ENCODE data around the gene PLEKHA8. TPM values are rescaled to one million over a fixed set of nuclear protein-coding genes. Genes with fewer than 3 reads are reported as not detected.

PLEKHA8 gene
- total RNA-seq, 2 experiments from 2014 or later = 11.0 to 31.7 TPM

GRCh38 chr7:30001998-30002397 is 26.2 kb upstream of the PLEKHA8 start:
- H3K4me3 ChIP-seq (ENCODE audit: low read depth, low read length, poor library complexity, severe bottlenecking) = no peak overlapping the region

GRCh38 chr7:30003098-30003497 is 25.1 kb upstream of the PLEKHA8 start:
- ChIA-PET CTCF (ENCODE audit: unreplicated experiment) (no interaction called here), POLR2A (interaction anchor here (0.7 to 1.6 kb wide), 2 partner anchors 10 to 11 kb away, joined by 4 to 5 read pairs; no protein-coding TSS in a partner anchor)
- intact Hi-C loops (cut with micrococcal nuclease; ENCODE audit: unreplicated experiment) = no loop called here
- Histone ChIP-seq H3K4me3 (ENCODE audit: low read depth, low read length, poor library complexity, severe bottlenecking) (no peak overlapping the region), H3K79me2 (ENCODE audit: insufficient read depth, low read depth, low read length) (no peaks in the 10 kb centered on the region), H3K36me3 (ENCODE audit: insufficient read depth, low read length) (no peaks in the 10 kb centered on the region), H3K9me2 (ENCODE audit: insufficient read depth, low read length) (no peaks in the 10 kb centered on the region), H2AFZ (ENCODE audit: low read length) (no peak overlapping the region), H3K4me1 (ENCODE audit: insufficient read depth, low read length, poor library complexity, severe bottlenecking) (no peaks in the 10 kb centered on the region), H3K4me2 (ENCODE audit: low read length) (no peak overlapping the region), H3K9me3 (ENCODE audit: low read length) (no peaks in the 10 kb centered on the region), H4K20me1 (ENCODE audit: insufficient read depth, low read length) (no peaks in the 10 kb centered on the region), H3K27ac (ENCODE audit: low read depth, low read length, poor library complexity, severe bottlenecking) (no peak overlapping the region)
- no peak for TF ChIP-seq EZH2phosphoT487 (IDR thresholded peaks at IDR 0.05; ENCODE audit: borderline replicate concordance, low read depth, low read length)
- no peak for TF ChIP-seq CTCF (conservative IDR thresholded peaks at IDR 0.05; ENCODE audit: low read length)
- no TSS peak for BruUV-seq (replicated peaks)
- no peak for DNase-seq (ENCODE audit: low spot score)

More at GRCh38 chr7:30001998-30002397, 26.2 kb upstream of the PLEKHA8 start:
- no peaks in the 10 kb centered on the region for H3K4me1 ChIP-seq (ENCODE audit: insufficient read depth, low read length, poor library complexity, severe bottlenecking)
- POLR2A ChIA-PET = interaction anchor here (0.6 kb wide), 1 partner anchor 978 kb away, joined by 3 read pairs; no protein-coding TSS in a partner anchor
- peaks cover 8% of the 10 kb centered on the region; the same call in 1 of the 2 replicates for H3K9me3 ChIP-seq (ENCODE audit: low read length)
- H3K36me3 ChIP-seq (ENCODE audit: insufficient read depth, low read length) = no peaks in the 10 kb centered on the region
- no peaks in the 10 kb centered on the region for H3K79me2 ChIP-seq (ENCODE audit: insufficient read depth, low read depth, low read length)
- H3K9me2 ChIP-seq (ENCODE audit: insufficient read depth, low read length) = no peaks in the 10 kb centered on the region
- DNase-seq (ENCODE audit: low spot score) = no peak
- TF ChIP-seq EZH2phosphoT487 (IDR thresholded peaks at IDR 0.05; ENCODE audit: borderline replicate concordance, low read depth, low read length) (no peak), CTCF (conservative IDR thresholded peaks at IDR 0.05; ENCODE audit: low read length) (no peak)
- no peak overlapping the region for H3K4me2 ChIP-seq (ENCODE audit: low read length)
- intact Hi-C loops (cut with micrococcal nuclease; ENCODE audit: unreplicated experiment) = no loop called here
- no peak overlapping the region for H2AFZ ChIP-seq (ENCODE audit: low read length)
- BruUV-seq (replicated peaks) = no TSS peak
- H3K27ac ChIP-seq (ENCODE audit: low read depth, low read length, poor library complexity, severe bottlenecking) = no peak overlapping the region
- H4K20me1 ChIP-seq (ENCODE audit: insufficient read depth, low read length) = no peaks in the 10 kb centered on the region
- CTCF ChIA-PET (ENCODE audit: unreplicated experiment) = no interaction called here

GRCh38 chr7:30005464-30005863 is 22.7 kb upstream of the PLEKHA8 start:
- H3K4me2 ChIP-seq (ENCODE audit: low read length) = no peak overlapping the region
- H4K20me1 ChIP-seq (ENCODE audit: insufficient read depth, low read length) = no peaks in the 10 kb centered on the region
- no peaks in the 10 kb centered on the region for H3K79me2 ChIP-seq (ENCODE audit: insufficient read depth, low read depth, low read length)
- ChIA-PET CTCF (ENCODE audit: unreplicated experiment) (no interaction called here), POLR2A (interaction anchor here (1.1 kb wide), 1 partner anchor 9 kb away, joined by 5 read pairs; no protein-coding TSS in a partner anchor)
- no peaks in the 10 kb centered on the region for H3K9me3 ChIP-seq (ENCODE audit: low read length)
- no peaks in the 10 kb centered on the region for H3K9me2 ChIP-seq (ENCODE audit: insufficient read depth, low read length)
- H3K4me3 ChIP-seq (ENCODE audit: low read depth, low read length, poor library complexity, severe bottlenecking) = no peak overlapping the region
- no peak overlapping the region for H2AFZ ChIP-seq (ENCODE audit: low read length)
- H3K36me3 ChIP-seq (ENCODE audit: insufficient read depth, low read length) = no peaks in the 10 kb centered on the region
- no peak for DNase-seq (ENCODE audit: low spot score)
- no peaks in the 10 kb centered on the region for H3K4me1 ChIP-seq (ENCODE audit: insufficient read depth, low read length, poor library complexity, severe bottlenecking)
- TF ChIP-seq CTCF (conservative IDR thresholded peaks at IDR 0.05; ENCODE audit: low read length) (no peak), EZH2phosphoT487 (IDR thresholded peaks at IDR 0.05; ENCODE audit: borderline replicate concordance, low read depth, low read length) (no peak)
- intact Hi-C loops (cut with micrococcal nuclease; ENCODE audit: unreplicated experiment) = no loop called here
- H3K27ac ChIP-seq (ENCODE audit: low read depth, low read length, poor library complexity, severe bottlenecking) = no peak overlapping the region
- no TSS peak for BruUV-seq (replicated peaks)
